HG02798 (cell line): ENCODE data around the gene CERS6.

ENCODE experiments used
- ATAC-seq: cut with Tn5 transposase; IDR thresholded peaks from one replicate; pipeline ENCODE4 v1.9.1; 2021; ENCODE audit warnings: mild to moderate bottlenecking; ENCODE audit not compliant: unreplicated experiment, poor library complexity

Gene CERS6

DNA sequence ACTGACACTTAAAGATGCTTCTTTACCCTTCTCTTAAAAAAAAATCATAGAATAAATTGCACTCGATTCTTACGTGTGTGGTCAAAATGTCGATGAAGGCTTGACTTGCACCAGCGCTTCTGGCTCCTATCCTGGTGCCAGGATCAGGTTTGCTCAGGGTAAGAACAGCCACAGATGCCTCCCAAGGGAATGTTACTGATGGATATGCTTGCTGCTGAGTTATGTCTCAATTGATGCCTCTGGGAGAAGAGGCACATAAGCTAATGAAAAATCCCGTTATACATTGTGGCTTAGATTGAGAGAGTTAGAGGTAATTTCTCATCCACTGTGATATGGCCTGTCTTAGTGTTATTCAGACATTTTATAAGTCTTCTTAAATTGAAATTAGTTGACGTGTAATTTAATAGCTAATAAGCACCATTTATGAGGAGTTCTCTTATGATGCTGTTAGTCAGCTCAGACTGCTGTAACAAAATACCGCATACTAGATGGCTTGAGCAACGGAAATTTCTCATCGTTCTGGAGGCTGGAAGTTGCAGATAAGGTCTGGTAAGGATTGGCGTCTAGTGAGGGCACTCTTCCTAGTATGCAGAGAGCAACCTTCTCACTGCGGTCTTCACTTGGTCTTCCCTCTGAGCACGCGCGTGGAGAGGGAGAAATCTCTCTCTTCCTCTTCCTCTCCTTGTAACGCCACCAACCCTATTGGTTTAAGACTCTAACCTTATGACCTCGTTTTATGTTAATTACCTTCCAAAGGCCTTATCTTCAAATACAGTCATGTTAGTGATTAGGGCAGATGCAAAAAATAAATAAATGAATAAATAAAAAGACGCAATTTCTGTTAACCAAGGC lies 229.8 kb downstream of the CERS6 start:
- ATAC-seq, result no peak

DNA sequence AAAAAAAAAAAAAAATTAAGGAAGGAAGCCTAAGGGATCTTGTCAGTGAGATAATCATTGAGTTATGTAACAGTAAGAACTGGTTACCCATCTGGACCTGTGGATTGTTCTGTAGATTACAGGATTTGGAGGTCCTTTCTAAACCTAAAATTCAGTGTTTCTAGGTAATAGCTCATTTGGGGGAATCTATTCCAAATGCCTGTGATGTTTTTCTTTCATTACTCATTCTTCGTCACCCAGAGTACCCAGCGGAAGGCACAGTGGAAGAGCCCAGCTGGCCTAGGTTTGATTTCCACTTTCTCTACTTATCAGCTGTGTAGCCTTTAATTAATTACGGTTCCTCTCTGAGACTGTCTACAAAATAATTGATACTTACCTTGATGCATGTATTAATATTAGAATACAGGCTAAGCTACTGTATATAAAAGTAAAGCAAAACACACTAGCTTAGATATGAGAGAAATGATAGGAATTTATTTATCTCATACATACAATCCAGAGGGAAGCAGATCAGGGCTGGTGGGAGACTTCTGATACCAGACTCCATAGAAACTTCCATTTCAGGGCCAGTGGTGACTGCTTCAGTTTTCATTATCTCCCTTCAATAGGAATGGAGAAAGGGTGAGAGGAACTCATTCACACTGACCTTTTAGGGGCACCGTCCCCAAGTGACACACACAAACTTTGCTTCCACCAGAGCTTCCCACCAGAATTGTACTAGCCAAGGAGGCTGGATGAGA lies 230.6 kb downstream of the CERS6 start:
- no peak for ATAC-seq

DNA sequence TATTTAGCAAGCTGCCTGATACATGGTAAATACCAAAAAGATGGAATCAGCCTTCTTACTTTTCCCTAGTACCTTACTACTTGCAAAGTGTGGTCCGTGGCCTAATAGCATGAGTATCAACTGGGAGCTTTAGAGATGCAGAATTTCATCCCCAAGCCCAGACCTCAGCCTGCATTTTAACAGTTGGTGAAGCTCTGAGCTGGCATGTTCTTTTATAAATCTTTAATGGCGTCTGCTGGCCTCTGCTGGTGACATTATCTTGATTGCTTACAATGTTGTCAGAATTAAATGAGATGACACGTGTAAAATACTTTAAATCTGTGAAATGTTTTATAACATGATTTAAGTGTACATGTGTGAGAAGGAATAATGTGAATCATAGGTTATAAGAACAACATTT lies 231.2 kb downstream of the CERS6 start:
- ATAC-seq, result no peak

DNA sequence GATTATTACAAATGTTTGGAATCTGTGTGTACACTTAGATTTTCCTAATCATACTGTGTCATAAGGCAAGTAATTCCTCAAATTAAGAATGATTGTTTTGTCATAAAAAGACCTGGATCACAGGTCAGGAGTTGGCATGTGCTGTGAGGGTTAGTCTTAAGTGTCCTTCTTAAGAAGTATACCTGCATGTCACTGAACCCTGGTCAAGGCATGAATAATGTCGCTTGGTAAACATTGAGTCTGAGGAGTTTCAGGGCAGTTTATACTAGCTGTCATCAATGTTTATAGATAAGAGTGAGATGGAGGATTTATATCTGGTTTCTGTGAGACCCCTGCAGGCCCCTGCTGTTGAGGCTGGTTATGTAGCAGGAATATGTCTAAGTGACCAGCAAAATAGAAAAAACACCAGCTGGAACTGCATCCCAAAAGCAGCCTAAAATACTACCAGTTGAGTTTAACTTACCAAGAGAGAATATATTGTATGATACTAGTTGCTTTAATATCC lies 234.4 kb downstream of the CERS6 start:
- no peak for ATAC-seq

DNA sequence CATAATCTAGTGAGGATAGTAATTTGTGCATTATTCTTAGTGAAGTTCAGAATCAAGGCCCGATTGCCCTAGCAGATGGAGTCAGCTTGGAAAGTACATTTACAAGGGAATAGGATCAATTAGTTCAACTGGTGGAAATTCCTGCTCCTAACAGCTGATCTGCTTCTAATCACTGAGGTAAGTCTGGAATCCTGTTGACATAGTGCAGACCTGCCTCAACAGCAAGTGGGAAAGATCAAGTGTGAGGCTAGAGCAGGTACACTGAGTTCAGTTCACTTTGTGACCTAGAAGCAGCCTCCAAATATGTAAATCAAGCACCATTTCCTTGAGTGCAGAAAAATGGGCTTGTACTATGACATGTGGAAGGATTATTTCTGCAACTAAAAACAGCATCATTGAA lies 235.1 kb downstream of the CERS6 start:
- no peak for ATAC-seq

- ATAC-seq, result no peak
Measured at GRCh38 chr2:168692132-168692744, 236.2 kb downstream of the CERS6 start.

DNA sequence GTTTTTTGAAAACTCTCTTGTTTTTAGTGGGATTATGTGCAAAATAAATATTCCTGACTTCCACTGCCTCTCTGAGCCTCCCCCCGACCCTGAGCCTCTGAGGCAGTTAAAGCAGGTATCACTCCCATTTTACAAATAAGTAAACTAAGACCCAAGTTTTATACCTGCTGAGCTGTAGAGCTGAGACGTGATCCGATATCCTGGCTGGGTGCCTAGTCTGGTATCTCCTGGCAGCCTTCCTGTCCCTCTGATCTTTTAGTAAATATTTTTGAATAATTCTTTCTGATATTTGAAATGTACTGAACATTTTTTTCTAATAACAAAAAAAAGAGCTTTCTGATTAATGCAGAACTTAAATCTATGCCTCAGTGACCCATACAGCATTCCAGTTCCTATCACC lies 238.1 kb downstream of the CERS6 start:
- ATAC-seq, result no peak

GRCh38 chr2:168694866-168695265 lies 238.8 kb downstream of the CERS6 start:
- ATAC-seq, result no peak

- ATAC-seq, result no peak
Measured at GRCh38 chr2:168697668-168698121, 241.6 kb downstream of the CERS6 start.

DNA sequence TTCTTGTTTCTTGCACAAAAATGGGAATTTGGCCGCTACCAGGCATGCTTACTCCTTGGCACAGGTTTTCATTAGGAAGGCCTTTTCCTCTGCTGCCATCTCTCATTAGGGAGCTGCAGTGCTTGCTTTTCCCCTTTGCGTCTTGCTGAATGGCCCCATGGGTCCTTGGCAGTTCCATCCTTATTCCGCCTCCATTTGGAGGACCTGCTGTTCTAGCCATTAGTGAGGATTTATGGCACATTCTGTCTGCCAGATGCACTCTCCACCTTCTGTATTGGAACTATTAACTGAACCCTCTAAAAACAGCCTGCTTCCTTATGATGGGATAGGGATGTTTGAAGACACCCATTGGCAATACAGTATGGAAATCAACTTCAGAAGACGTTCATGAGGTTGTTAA lies 242.9 kb downstream of the CERS6 start:
- no peak for ATAC-seq

DNA sequence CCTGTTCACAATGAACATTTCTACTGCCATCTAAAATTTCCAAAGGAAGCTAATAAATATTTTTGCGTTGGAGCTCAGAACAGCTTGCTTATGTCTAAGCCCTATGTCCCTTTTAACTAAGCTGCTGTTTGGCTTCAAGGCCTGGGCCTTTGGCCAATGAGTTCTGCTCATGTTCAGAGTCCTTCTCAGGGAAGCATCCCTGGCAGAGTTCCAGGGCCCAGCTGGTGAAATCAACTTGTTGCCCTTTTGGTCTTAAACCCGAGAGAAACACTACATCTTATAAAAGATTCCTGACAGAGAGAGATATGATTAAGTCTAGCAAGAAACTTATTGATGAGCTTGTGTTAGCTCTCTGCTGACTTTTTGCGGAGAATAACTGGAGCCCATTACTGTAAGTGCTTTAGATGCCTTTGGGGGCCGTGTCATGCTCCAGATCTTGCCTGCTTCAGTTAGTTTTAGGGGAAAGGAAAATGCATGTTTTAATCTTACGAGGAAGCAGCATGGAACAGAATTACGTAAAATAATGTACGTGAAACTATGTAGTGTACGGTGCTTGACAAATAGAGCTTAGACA lies 243.9 kb downstream of the CERS6 start:
- no peak for ATAC-seq

GRCh38 chr2:168700615-168701245 lies 244.7 kb downstream of the CERS6 start:
- ATAC-seq, result no peak

- ATAC-seq, result no peak
Measured at GRCh38 chr2:168702579-168702978, 246.5 kb downstream of the CERS6 start.

DNA sequence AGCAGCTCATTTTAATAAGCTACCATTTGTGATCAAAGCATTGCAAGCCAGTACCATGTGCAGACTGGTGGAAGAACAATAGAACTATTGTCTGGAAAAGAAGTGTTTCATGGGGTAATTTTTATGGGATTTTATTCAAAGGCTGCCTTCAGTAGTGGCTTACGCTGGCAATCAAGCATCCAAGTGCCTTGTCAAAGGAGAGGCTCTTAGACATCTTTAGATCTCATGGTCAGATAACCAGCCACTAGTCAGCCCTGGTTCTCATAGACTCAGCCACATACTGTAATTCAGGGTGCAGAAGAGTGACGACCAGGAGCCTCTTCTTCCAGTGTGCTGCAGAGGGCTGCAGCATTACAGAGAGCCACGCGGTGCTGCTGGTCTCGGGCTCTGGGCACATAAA lies 247.9 kb downstream of the CERS6 start:
- no peak for ATAC-seq

GRCh38 chr2:168705534-168706470 lies 249.7 kb downstream of the CERS6 start:
- no peak for ATAC-seq

GRCh38 chr2:168706806-168707205 lies 250.7 kb downstream of the CERS6 start:
- no peak for ATAC-seq

GRCh38 chr2:168708080-168708479 lies 252.0 kb downstream of the CERS6 start:
- ATAC-seq, result no peak

DNA sequence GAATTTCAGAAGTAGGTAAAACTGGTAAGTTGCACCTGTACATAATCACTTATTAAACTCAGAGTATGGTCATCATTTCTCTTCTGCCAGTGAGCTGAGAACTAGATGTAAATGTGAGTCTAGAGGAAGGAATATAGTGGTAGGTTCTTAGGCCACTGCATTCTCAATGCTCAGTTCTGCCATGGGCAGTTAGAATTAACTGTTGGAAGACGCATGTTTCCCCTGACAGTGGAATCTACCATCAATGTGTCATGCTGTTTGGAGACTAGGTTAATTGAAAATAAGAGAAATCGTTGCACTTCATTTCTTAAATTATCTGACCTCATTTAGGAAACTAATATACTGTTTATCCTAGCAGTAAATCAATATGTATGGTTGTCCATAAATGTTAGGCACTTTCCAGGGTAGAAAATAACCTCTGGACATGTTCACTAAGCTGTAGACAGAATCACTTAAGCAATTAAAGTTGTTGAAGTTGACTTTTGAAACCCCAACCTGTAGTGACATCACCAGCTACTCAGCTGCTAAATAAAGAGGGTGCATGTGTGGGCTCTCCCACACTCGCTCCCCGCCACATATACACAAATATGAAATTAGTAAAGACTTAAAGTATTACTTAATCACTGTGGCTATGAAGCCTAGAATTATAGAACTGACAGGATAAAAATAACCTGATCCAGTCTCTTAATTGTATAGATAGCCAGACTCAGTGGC lies 254.8 kb downstream of the CERS6 start:
- ATAC-seq, result no peak
